Neural progenitor cell (in vitro differentiated cells): ENCODE data around the gene OR10J1.

Source experiments
- EZH2 ChIP-seq: fragments of 200-600 bp; sonication (generic); IDR thresholded peaks from 2 replicates; pipeline ENCODE4 v1.6.1; 2017; ENCODE audit warnings: antibody characterized with exemption, mild to moderate bottlenecking, moderate library complexity
- EZH2phosphoT487 ChIP-seq: fragments of 200-600 bp; sonication (generic); IDR thresholded peaks from 2 replicates; pipeline ENCODE4 v1.6.1; 2017; ENCODE audit warnings: antibody characterized with exemption
- TF ChIP-seq, protein P1 (sequence below): fragments of 200-600 bp; sonication (generic); IDR thresholded peaks from 2 replicates; pipeline ENCODE4 v1.5.1; 2017; ENCODE audit warnings: antibody characterized with exemption, mild to moderate bottlenecking

DNA sequence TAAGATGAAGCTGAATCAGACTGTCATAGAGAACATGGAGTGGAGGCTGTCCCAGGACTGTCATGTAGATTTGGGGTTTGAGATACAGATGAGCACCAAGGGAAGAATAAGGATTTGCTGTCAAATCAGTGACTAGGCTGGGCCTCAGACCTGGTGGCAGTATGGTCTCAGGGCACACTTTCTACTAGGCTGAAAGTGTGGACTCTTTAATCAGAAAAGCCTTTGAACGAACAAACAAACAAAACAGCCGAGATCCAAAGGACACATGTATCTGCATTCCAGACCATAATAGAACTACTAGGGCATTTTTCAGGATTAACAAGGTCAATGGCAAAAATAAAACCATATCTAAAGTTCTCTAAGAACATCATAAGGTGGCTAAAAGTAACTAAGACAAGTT lies 2.9 kb downstream of the OR10J1 start:
- TF ChIP-seq, protein P1, sequence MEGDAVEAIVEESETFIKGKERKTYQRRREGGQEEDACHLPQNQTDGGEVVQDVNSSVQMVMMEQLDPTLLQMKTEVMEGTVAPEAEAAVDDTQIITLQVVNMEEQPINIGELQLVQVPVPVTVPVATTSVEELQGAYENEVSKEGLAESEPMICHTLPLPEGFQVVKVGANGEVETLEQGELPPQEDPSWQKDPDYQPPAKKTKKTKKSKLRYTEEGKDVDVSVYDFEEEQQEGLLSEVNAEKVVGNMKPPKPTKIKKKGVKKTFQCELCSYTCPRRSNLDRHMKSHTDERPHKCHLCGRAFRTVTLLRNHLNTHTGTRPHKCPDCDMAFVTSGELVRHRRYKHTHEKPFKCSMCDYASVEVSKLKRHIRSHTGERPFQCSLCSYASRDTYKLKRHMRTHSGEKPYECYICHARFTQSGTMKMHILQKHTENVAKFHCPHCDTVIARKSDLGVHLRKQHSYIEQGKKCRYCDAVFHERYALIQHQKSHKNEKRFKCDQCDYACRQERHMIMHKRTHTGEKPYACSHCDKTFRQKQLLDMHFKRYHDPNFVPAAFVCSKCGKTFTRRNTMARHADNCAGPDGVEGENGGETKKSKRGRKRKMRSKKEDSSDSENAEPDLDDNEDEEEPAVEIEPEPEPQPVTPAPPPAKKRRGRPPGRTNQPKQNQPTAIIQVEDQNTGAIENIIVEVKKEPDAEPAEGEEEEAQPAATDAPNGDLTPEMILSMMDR, result no peak
- no peak for TF ChIP-seq EZH2
- no peak for TF ChIP-seq EZH2phosphoT487
